AG08395 (cell line): ENCODE results near the gene DENND10.
"Not testable (repeated sequence)": the region's sequence is repeated elsewhere in the genome, so short reads cannot be mapped to it uniquely, and the experiment has no call there.

Source experiments
- DNase-seq: peaks from one replicate; pipeline ENCODE4 v3.0.0; 2012; ENCODE audit warnings: mixed read lengths, low spot score

The DENND10 gene

DNA sequence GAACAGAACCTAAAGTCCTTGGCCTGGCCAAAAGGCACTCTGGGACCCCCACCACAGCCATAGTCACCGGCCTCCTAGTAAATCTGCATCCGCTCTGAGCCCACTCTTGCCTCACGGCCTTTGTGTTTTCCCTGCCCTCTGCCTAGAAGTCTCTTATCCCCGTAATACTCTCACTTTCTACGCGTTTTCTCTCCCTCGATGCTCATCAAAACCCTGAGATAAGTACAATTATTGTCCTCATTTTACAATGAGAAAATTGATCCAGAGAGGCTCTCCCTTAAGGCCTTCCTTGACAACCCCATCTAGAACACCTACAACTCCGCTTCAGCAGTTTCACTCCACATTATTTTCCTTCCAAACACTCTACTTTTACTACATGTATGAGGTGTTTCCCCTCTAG, 63.1 kb downstream of the DENND10 start:
- DNase-seq, result no peak

DNA sequence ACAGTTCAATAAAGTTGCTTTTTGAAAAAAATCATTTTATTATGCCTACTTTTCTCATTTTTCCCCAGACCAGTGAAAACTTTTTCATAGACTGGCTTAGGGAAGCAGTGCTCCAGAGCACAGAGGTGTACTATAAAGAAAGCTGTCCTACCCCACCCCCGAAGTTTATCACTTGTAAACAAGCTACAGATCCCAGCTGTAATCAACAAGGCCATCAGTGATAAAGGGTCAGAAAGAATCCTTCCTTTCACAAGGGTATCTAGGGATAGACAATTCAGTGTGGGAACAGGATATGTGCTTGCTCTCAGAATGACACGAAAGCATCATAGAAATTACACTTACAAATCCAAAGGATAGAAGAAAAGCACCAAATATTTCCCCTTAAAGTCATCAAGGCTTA, 70.2 kb downstream of the DENND10 start:
- no peak for DNase-seq

DNA sequence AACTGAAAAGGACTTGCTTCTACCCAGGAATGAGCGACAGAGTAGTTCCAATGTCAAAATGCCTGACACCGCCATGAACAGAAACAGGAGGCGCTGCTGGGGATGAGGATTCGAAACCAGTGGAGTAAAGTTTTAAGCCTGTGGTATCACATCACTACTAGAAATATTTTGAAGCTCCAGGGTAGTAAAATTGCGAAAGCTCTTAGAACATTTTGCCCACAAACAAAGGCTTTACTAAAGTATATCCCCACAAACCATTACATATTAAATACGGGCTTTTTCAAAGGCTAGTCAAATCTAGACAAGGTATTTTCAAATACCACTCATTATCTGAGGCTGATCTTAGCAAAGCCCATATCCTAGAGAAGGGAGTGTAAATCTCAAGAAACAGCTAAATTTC, 72.3 kb downstream of the DENND10 start:
- no peak for DNase-seq

- DNase-seq, result no peak
Measured at GRCh38 chr10:119177708-119178371, 73.9 kb downstream of the DENND10 start.

DNA sequence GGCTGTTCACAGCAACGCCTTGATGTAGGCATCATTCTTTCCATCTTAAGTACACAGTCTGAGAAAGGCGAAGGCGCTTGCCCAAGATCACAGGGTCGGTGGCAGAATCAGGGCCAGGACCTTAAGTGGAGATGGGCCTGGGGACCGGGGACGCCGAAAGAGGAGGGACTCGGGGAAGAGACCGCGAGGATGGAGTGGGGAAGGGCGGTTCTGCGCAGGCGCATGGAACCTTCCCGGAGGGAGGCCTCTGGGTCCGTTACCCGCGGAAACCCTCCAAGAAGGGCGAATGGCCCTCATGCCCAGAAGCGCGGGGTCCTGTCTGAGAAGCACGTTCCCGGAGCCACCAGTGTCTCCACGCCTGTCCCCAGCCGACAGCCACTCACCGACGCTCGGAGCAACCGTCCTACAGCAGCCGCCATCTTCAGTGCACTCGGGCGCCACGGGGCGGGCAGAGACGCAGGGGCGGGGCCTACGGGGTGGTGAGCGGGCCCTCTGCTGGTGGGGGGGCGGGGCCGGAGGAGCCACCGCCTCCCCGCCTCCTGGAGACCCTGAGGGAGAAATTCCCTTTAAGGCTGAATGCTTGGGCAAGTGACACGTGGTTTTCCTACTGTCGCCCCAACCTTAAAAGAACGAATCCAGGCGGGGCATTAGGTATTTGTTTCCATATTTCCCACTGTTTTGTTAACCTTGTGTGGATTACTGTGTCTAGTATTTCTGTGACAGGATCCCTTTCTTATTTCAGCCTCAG, 74.6 kb downstream of the DENND10 start, which contains the start of gene PRDX3:
Gene PRDX3 (minus strand): TSS at position 441 of the 748 bp plus-strand sequence. CDS start 22 bp downstream, at position 419.
- peak; percentile 94 for DNase-seq

DNA sequence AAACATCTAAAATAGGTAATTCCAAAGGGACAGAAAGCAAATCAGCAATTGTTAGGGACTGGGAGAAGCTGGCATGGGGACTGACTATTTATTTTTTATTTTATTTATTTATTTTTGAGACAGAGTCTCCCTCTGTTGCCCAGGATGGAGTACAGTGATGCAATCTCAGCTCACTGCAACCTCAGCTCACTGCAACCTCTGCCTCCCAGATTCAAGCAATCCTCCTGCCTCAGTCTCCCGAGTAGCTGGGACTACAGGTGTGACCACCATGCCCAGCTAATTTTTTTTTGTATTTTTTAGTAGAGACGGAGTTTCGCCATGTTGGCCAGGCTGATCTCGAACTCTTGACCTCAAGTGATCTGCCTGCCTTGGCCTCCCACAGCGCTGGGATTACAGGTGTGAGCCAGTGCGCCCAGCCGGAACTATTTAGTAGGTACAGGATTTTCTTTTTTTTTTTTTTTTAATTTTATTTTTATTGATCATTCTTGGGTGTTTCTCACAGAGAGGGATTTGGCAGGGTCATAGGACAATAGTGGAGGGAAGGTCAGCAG, 77.0 kb downstream of the DENND10 start:
- DNase-seq, result not testable (repeated sequence)

- DNase-seq, result no peak
Measured at GRCh38 chr10:119183664-119184412, 79.9 kb downstream of the DENND10 start.
